Duodenal mucosa (tissue), 2 donors: ENCODE results near the gene CTSZ.

Source experiments
- H3K27ac ChIP-seq: one replicate; pipeline ENCODE4 v1.7.0; 2013; ENCODE audit warnings: low read depth, low read length
- H3K27me3 ChIP-seq, 2 donors: one replicate each; pipeline ENCODE4 v1.7.0; 2013; ENCODE audit warnings: low read length in 2 of 2, control low read depth in 1 of 2; ENCODE audit not compliant: insufficient read depth in 2 of 2, control insufficient read depth in 1 of 2
- H3K36me3 ChIP-seq, 2 donors: one replicate each; pipeline ENCODE4 v1.7.0; 2013; ENCODE audit warnings: low read length in 2 of 2, control low read depth in 1 of 2; ENCODE audit not compliant: insufficient read depth in 2 of 2, control insufficient read depth in 1 of 2
- H3K4me1 ChIP-seq, 2 donors: one replicate each; pipeline ENCODE4 v1.7.0; 2013; ENCODE audit warnings: low read length in 2 of 2, control low read depth in 1 of 2; ENCODE audit not compliant: insufficient read depth in 2 of 2, control insufficient read depth in 1 of 2
- H3K4me3 ChIP-seq, 2 donors: one replicate each; pipeline ENCODE4 v1.7.0; 2013; ENCODE audit warnings: low read length in 2 of 2, low read depth in 1 of 2
- H3K9ac ChIP-seq, 2 donors: one replicate each; pipeline ENCODE4 v1.7.0; 2013; ENCODE audit warnings: low read length in 2 of 2, low read depth in 1 of 2
- H3K9me3 ChIP-seq, 2 donors: one replicate each; pipeline ENCODE4 v1.7.0; 2013; ENCODE audit warnings: low read length in 2 of 2, control low read depth in 1 of 2; ENCODE audit not compliant: control insufficient read depth in 1 of 2

The CTSZ gene

DNA sequence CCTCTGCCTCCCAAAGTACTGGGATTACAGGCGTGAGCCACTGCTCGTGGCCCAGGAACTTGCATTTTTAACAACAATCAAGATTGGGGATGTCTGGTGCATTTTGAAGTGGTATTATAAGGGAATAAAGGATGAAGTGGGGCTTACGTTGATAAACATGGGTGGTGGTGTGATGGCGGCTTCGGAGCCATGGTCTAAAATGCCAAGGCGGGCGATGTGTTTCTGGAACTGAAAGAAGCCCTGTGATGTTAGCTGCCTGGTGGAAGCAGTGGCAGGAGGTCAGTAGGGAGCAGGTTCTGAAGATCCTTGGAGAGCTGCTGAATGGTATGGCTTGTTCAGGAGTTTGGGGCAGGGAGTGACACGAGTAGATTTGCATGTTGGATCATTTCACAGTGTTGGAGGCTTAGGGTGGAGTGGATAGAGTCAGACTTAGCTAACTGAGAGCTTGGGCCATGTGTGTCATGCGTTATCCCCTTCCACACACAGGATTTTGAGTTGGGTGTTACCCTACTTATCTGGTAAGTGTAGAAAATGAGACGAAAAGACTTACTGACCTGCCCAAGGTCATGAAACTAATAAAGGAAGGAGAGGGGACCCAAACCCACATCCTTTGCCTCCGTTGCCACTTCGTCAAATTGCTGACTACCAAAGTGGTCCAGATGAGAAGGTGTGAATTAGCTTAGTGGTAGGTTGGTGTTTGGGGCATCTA lies 24.5 kb downstream of the CTSZ start:
- H3K36me3 ChIP-seq, result peaks cover 10 to 14% of the 10 kb centered on the region in 2 donors
- no peaks in the 10 kb centered on the region for H3K27me3 ChIP-seq
- H3K9ac ChIP-seq, result no peak overlapping the region
- peak overlapping the region; percentile 78 to 95 for H3K4me3 ChIP-seq
- no peak overlapping the region for H3K27ac ChIP-seq
- H3K9me3 ChIP-seq, result no peaks in the 10 kb centered on the region
- H3K4me1 ChIP-seq, result peaks cover 15 to 22% of the 10 kb centered on the region in 2 donors

GRCh38 chr20:58981628-58982364 lies 25.3 kb downstream of the CTSZ start:
- Histone ChIP-seq H3K27ac (no peak overlapping the region), H3K27me3 (no peaks in the 10 kb centered on the region), H3K9me3 (no peaks in the 10 kb centered on the region), H3K4me3 (peak overlapping the region; percentile 78 to 95), H3K36me3 (peaks cover 2 to 7% of the 10 kb centered on the region in 2 donors), H3K4me1 (peaks cover 15 to 22% of the 10 kb centered on the region in 2 donors), H3K9ac (peak overlapping the region; percentile 69)

- H3K4me1 ChIP-seq, result peaks cover 15 to 22% of the 10 kb centered on the region in 2 donors
These were observed 26.1 kb downstream of the CTSZ start, which contains the start of gene NELFCD for GRCh38 chr20:58980711-58981627. Gene NELFCD, plus strand, starts transcription at chr20:58981256. Its CDS starts 54 bp downstream, at chr20:58981310.

GRCh38 chr20:58978351-58979190 lies 28.5 kb downstream of the CTSZ start:
- H3K27ac ChIP-seq, result no peak overlapping the region
- H3K27me3 ChIP-seq, result no peaks in the 10 kb centered on the region
- H3K9ac ChIP-seq, result no peak overlapping the region
- H3K36me3 ChIP-seq, result no peaks in the 10 kb centered on the region
- H3K4me1 ChIP-seq, result peaks cover 8 to 13% of the 10 kb centered on the region in 2 donors
- peaks cover 3 to 8% of the 10 kb centered on the region in 2 donors for H3K9me3 ChIP-seq
- no peak overlapping the region for H3K4me3 ChIP-seq

More at GRCh38 chr20:58980711-58981627, 26.1 kb downstream of the CTSZ start, which contains the start of gene NELFCD:
- Histone ChIP-seq H3K9ac (peak within 1 kb of the TSS; percentile 69 to 84), H3K4me3 (peak within 1 kb of the TSS; percentile 78 to 95), H3K36me3 (no peaks in the 10 kb centered on the region), H3K27ac (peak within 1 kb of the TSS; percentile 81), H3K27me3 (no peaks in the 10 kb centered on the region), H3K9me3 (peaks cover under 1 to 4% of the 10 kb centered on the region in 2 donors)

- no peak overlapping the region for H3K4me3 ChIP-seq
- H3K36me3 ChIP-seq, result no peaks in the 10 kb centered on the region
- H3K9ac ChIP-seq, result no peak overlapping the region
- H3K27me3 ChIP-seq, result no peaks in the 10 kb centered on the region
- H3K9me3 ChIP-seq, result peaks cover 3 to 8% of the 10 kb centered on the region in 2 donors
- H3K4me1 ChIP-seq, result no peaks in the 10 kb centered on the region
- H3K27ac ChIP-seq, result no peak overlapping the region
These were observed 30.9 kb downstream of the CTSZ start for GRCh38 chr20:58976061-58976730.

GRCh38 chr20:58975353-58975752 lies 31.7 kb downstream of the CTSZ start:
- Histone ChIP-seq H3K9ac (no peak overlapping the region), H3K4me3 (no peak overlapping the region), H3K9me3 (peaks cover 3 to 8% of the 10 kb centered on the region in 2 donors), H3K27me3 (no peaks in the 10 kb centered on the region), H3K36me3 (no peaks in the 10 kb centered on the region), H3K4me1 (no peaks in the 10 kb centered on the region), H3K27ac (no peak overlapping the region)

- H3K27ac ChIP-seq, result no peak overlapping the region
- H3K27me3 ChIP-seq, result no peaks in the 10 kb centered on the region
- peaks cover 3 to 12% of the 10 kb centered on the region in 2 donors for H3K9me3 ChIP-seq
- H3K4me1 ChIP-seq, result no peaks in the 10 kb centered on the region
- no peaks in the 10 kb centered on the region for H3K36me3 ChIP-seq
- H3K4me3 ChIP-seq, result no peak overlapping the region
- no peak overlapping the region for H3K9ac ChIP-seq
These were observed 33.2 kb downstream of the CTSZ start for GRCh38 chr20:58973866-58974265.

- no peak overlapping the region for H3K27ac ChIP-seq
- H3K27me3 ChIP-seq, result peaks cover 0 to 2% of the 10 kb centered on the region in 2 donors
- no peaks in the 10 kb centered on the region for H3K4me1 ChIP-seq
- H3K9me3 ChIP-seq, result peaks cover 3 to 12% of the 10 kb centered on the region in 2 donors
- no peak overlapping the region for H3K4me3 ChIP-seq
- H3K36me3 ChIP-seq, result no peaks in the 10 kb centered on the region
- H3K9ac ChIP-seq, result no peak overlapping the region
These were observed 33.9 kb downstream of the CTSZ start for GRCh38 chr20:58973179-58973578.

GRCh38 chr20:58971429-58971828 lies 35.6 kb downstream of the CTSZ start:
- no peaks in the 10 kb centered on the region for H3K36me3 ChIP-seq

More at GRCh38 chr20:58971429-58971828, 35.6 kb downstream of the CTSZ start:
- peaks cover 0 to 2% of the 10 kb centered on the region in 2 donors for H3K27me3 ChIP-seq
- no peak overlapping the region for H3K9ac ChIP-seq
- H3K27ac ChIP-seq, result no peak overlapping the region
- H3K4me1 ChIP-seq, result no peaks in the 10 kb centered on the region
- peaks cover 3 to 11% of the 10 kb centered on the region in 2 donors for H3K9me3 ChIP-seq
- no peak overlapping the region for H3K4me3 ChIP-seq
